Measurements from ENCODE around the gene ASXL3.

The ASXL3 gene

GRCh38 chr18:33744032-33744697 lies 166.1 kb downstream of the ASXL3 start:
- Histone ChIP-seq H3K36me3 (ENCODE audit: control insufficient read depth, insufficient read depth, low read length) (no peaks in the 10 kb centered on the region), H3K4me3 (ENCODE audit: insufficient read depth, low read depth, low read length) (no peak overlapping the region), H3K4me1 (ENCODE audit: control insufficient read depth, insufficient read depth, low read length) (no peaks in the 10 kb centered on the region), H3K27ac (ENCODE audit: insufficient read depth, low read depth, low read length, poor library complexity, severe bottlenecking) (no peak overlapping the region), H3K27me3 (ENCODE audit: control insufficient read depth, insufficient read depth, low read length, poor library complexity, severe bottlenecking) (no peaks in the 10 kb centered on the region), H3K9me3 (ENCODE audit: control insufficient read depth, low read length) (no peaks in the 10 kb centered on the region)
- 95 to 96% methylated on average over 20 of the region's 20 CpGs for WGBS, 2 experiments

GRCh38 chr18:33745151-33745795 lies 167.3 kb downstream of the ASXL3 start:
- WGBS, 2 experiments, result 95 to 96% methylated on average over 8 of the region's 8 CpGs
- no peaks in the 10 kb centered on the region for H3K9me3 ChIP-seq (ENCODE audit: control insufficient read depth, low read length)

GRCh38 chr18:33745871-33746545 lies 168.0 kb downstream of the ASXL3 start:
- Histone ChIP-seq H3K9me3 (ENCODE audit: control insufficient read depth, low read length) (no peaks in the 10 kb centered on the region), H3K27ac (ENCODE audit: insufficient read depth, low read depth, low read length, poor library complexity, severe bottlenecking) (no peak overlapping the region), H3K4me3 (ENCODE audit: insufficient read depth, low read depth, low read length) (no peak overlapping the region), H3K27me3 (ENCODE audit: control insufficient read depth, insufficient read depth, low read length, poor library complexity, severe bottlenecking) (no peaks in the 10 kb centered on the region), H3K36me3 (ENCODE audit: control insufficient read depth, insufficient read depth, low read length) (no peaks in the 10 kb centered on the region), H3K4me1 (ENCODE audit: control insufficient read depth, insufficient read depth, low read length) (no peaks in the 10 kb centered on the region)
- WGBS, 2 experiments, result 89 to 92% methylated on average over 10 to 15 of the region's 16 CpGs

More at GRCh38 chr18:33745151-33745795, 167.3 kb downstream of the ASXL3 start:
- Histone ChIP-seq H3K27ac (ENCODE audit: insufficient read depth, low read depth, low read length, poor library complexity, severe bottlenecking) (no peak overlapping the region), H3K4me3 (ENCODE audit: insufficient read depth, low read depth, low read length) (no peak overlapping the region), H3K27me3 (ENCODE audit: control insufficient read depth, insufficient read depth, low read length, poor library complexity, severe bottlenecking) (no peaks in the 10 kb centered on the region), H3K4me1 (ENCODE audit: control insufficient read depth, insufficient read depth, low read length) (no peaks in the 10 kb centered on the region), H3K36me3 (ENCODE audit: control insufficient read depth, insufficient read depth, low read length) (no peaks in the 10 kb centered on the region)

- H3K27ac ChIP-seq (ENCODE audit: insufficient read depth, low read depth, low read length, poor library complexity, severe bottlenecking), result no peak overlapping the region
- H3K36me3 ChIP-seq (ENCODE audit: control insufficient read depth, insufficient read depth, low read length), result no peaks in the 10 kb centered on the region
- no peaks in the 10 kb centered on the region for H3K27me3 ChIP-seq (ENCODE audit: control insufficient read depth, insufficient read depth, low read length, poor library complexity, severe bottlenecking)
- WGBS, 2 experiments, result 85 to 88% methylated on average over 9 of the region's 9 CpGs
- no peaks in the 10 kb centered on the region for H3K4me1 ChIP-seq (ENCODE audit: control insufficient read depth, insufficient read depth, low read length)
- H3K4me3 ChIP-seq (ENCODE audit: insufficient read depth, low read depth, low read length), result no peak overlapping the region
- H3K9me3 ChIP-seq (ENCODE audit: control insufficient read depth, low read length), result no peaks in the 10 kb centered on the region
Measured at GRCh38 chr18:33749834-33750233, 171.8 kb downstream of the ASXL3 start.

DNA sequence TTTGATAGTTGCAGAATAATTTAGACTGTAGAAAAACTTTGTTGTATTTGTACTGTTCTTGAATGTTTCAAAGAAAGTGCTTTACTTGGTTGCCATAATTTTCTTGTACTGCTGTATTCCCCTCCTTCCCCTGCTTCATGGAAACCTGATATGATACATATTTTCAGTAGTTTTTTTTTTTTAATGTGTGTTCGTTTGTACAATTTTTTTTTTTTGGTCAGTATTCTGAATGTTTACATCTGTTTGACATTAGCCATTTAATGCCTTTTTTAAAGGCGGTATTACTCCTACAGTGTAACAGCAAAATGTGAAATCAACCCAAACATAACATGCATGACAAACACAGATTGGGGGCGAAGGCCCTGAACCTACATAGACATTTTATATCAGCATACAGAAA lies 172.3 kb downstream of the ASXL3 start:
- 92 to 95% methylated on average over 2 of the region's 3 CpGs for WGBS, 2 experiments

GRCh38 chr18:33751613-33752221 lies 173.7 kb downstream of the ASXL3 start:
- Histone ChIP-seq H3K4me3 (ENCODE audit: insufficient read depth, low read depth, low read length) (no peak overlapping the region), H3K36me3 (ENCODE audit: control insufficient read depth, insufficient read depth, low read length) (no peaks in the 10 kb centered on the region), H3K27me3 (ENCODE audit: control insufficient read depth, insufficient read depth, low read length, poor library complexity, severe bottlenecking) (no peaks in the 10 kb centered on the region), H3K9me3 (ENCODE audit: control insufficient read depth, low read length) (no peaks in the 10 kb centered on the region), H3K4me1 (ENCODE audit: control insufficient read depth, insufficient read depth, low read length) (no peaks in the 10 kb centered on the region), H3K27ac (ENCODE audit: insufficient read depth, low read depth, low read length, poor library complexity, severe bottlenecking) (no peak overlapping the region)
- 100% methylated on average over 1 of the region's 4 CpGs; no CpG with 5 or more reads in 1 of the 2 experiments for WGBS, 2 experiments

More for the DNA sequence above, 172.3 kb downstream of the ASXL3 start:
- Histone ChIP-seq H3K4me1 (ENCODE audit: control insufficient read depth, insufficient read depth, low read length) (no peaks in the 10 kb centered on the region), H3K9me3 (ENCODE audit: control insufficient read depth, low read length) (no peaks in the 10 kb centered on the region), H3K4me3 (ENCODE audit: insufficient read depth, low read depth, low read length) (no peak overlapping the region), H3K27me3 (ENCODE audit: control insufficient read depth, insufficient read depth, low read length, poor library complexity, severe bottlenecking) (no peaks in the 10 kb centered on the region), H3K36me3 (ENCODE audit: control insufficient read depth, insufficient read depth, low read length) (no peaks in the 10 kb centered on the region), H3K27ac (ENCODE audit: insufficient read depth, low read depth, low read length, poor library complexity, severe bottlenecking) (no peak overlapping the region)

DNA sequence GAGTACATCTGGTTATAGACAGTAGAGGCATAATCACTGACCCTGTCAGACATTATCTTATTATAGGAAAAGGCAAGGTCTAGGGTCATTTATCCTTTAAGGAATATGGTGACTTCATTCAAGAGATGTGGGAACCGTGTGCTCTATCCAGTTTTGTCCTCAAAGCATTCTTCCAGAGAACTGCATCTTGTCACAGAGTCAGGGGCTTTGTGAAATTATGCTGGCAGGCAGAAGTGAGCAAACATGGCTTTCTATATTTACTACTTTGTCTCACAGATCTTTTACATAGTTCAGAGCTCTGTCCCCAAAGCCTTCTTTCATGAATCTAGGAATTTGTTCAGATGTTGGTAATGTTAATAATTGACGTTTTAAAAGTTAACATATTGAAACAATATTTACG lies 177.4 kb downstream of the ASXL3 start:
- H3K27me3 ChIP-seq (ENCODE audit: control insufficient read depth, insufficient read depth, low read length, poor library complexity, severe bottlenecking), result no peaks in the 10 kb centered on the region
- no peaks in the 10 kb centered on the region for H3K9me3 ChIP-seq (ENCODE audit: control insufficient read depth, low read length)
- no peaks in the 10 kb centered on the region for H3K4me1 ChIP-seq (ENCODE audit: control insufficient read depth, insufficient read depth, low read length)
- 94 to 97% methylated on average over 1 to 2 of the region's 3 CpGs for whole genome bisulfite sequencing, 2 experiments
- no peak overlapping the region for H3K4me3 ChIP-seq (ENCODE audit: insufficient read depth, low read depth, low read length)
- H3K27ac ChIP-seq (ENCODE audit: insufficient read depth, low read depth, low read length, poor library complexity, severe bottlenecking), result no peak overlapping the region
- no peaks in the 10 kb centered on the region for H3K36me3 ChIP-seq (ENCODE audit: control insufficient read depth, insufficient read depth, low read length)

- no peak overlapping the region for H3K27ac ChIP-seq (ENCODE audit: insufficient read depth, low read depth, low read length, poor library complexity, severe bottlenecking)
- no peaks in the 10 kb centered on the region for H3K9me3 ChIP-seq (ENCODE audit: control insufficient read depth, low read length)
- no peaks in the 10 kb centered on the region for H3K27me3 ChIP-seq (ENCODE audit: control insufficient read depth, insufficient read depth, low read length, poor library complexity, severe bottlenecking)
- no peaks in the 10 kb centered on the region for H3K4me1 ChIP-seq (ENCODE audit: control insufficient read depth, insufficient read depth, low read length)
- no peak overlapping the region for H3K4me3 ChIP-seq (ENCODE audit: insufficient read depth, low read depth, low read length)
- WGBS, 2 experiments, result 63 to 65% methylated on average over 6 of the region's 6 CpGs
- no peaks in the 10 kb centered on the region for H3K36me3 ChIP-seq (ENCODE audit: control insufficient read depth, insufficient read depth, low read length)
Measured at GRCh38 chr18:33755931-33756560, 178.0 kb downstream of the ASXL3 start.

DNA sequence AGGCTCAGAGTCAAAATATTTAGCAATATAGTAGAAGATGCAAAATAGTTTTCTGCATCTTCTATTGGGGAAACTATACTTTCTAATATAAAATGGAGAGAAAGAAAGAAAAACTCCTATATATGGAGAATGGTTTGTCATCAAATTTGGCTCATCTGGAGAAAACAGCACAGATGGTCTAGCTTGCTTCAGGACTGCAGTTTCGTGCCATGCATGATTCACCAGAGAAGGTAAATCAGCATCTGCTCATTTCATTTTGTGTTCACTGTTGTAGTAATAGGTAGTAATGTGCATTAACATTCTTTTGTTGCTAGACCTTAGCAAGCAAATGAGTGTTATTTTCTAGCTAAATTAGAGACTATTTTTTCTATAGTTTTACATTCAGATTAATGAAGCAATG lies 179.0 kb downstream of the ASXL3 start:
- 86 to 93% methylated on average over 1 of the region's 1 CpG for WGBS, 2 experiments
- H3K36me3 ChIP-seq (ENCODE audit: control insufficient read depth, insufficient read depth, low read length), result no peaks in the 10 kb centered on the region
- H3K9me3 ChIP-seq (ENCODE audit: control insufficient read depth, low read length), result no peaks in the 10 kb centered on the region
- H3K27me3 ChIP-seq (ENCODE audit: control insufficient read depth, insufficient read depth, low read length, poor library complexity, severe bottlenecking), result no peaks in the 10 kb centered on the region
- no peak overlapping the region for H3K4me3 ChIP-seq (ENCODE audit: insufficient read depth, low read depth, low read length)
- H3K4me1 ChIP-seq (ENCODE audit: control insufficient read depth, insufficient read depth, low read length), result no peaks in the 10 kb centered on the region
- no peak overlapping the region for H3K27ac ChIP-seq (ENCODE audit: insufficient read depth, low read depth, low read length, poor library complexity, severe bottlenecking)

GRCh38 chr18:33761363-33761762 lies 183.3 kb downstream of the ASXL3 start:
- Histone ChIP-seq H3K36me3 (ENCODE audit: control insufficient read depth, insufficient read depth, low read length) (no peaks in the 10 kb centered on the region), H3K27me3 (ENCODE audit: control insufficient read depth, insufficient read depth, low read length, poor library complexity, severe bottlenecking) (no peaks in the 10 kb centered on the region), H3K9me3 (ENCODE audit: control insufficient read depth, low read length) (no peaks in the 10 kb centered on the region), H3K4me1 (ENCODE audit: control insufficient read depth, insufficient read depth, low read length) (no peaks in the 10 kb centered on the region), H3K27ac (ENCODE audit: insufficient read depth, low read depth, low read length, poor library complexity, severe bottlenecking) (no peak overlapping the region), H3K4me3 (ENCODE audit: insufficient read depth, low read depth, low read length) (no peak overlapping the region)
